ENCODE data around the gene POM121.

DNA sequence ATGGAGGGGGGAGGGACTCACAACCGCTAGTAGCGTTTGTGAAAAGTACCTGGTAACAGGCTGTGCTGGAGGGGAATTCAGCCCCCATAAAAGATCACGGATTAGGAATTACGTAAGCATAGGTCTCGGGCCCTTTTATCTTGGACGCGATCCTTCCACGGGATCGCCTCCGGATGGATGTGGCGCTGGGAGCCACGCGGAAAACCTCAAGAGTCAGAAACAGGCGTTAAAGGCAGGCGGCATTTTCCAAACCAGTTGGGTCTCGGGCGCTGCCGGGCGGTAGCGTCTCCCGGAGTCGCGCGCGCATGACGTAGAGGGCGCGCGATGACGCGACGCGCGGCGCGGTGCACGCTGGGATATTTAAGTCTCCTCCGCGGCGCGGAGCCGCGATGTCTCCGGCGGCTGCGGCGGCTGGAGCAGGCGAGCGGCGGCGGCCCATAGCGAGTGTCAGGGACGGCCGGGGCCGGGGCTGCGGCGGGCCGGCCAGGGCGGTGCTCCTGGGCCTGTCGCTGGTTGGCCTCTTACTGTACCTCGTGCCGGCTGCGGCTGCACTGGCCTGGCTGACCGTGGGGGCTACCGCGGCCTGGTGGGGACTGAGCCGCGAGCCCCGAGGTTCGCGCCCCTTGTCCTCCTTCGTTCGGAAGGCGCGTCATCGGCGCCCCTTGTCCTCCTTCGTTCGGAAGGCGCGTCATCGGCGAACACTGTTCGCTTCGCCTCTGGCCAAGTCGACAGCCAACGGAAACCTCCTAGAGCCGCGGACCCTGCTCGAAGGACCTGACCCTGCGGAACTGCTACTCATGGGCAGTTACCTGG is at the start of gene POM121:
- TF ChIP-seq CTCF (IDR thresholded peaks at IDR 0.05; ENCODE audit: low read depth, low read length) (no peak), EZH2phosphoT487 (IDR thresholded peaks at IDR 0.05; ENCODE audit: low read depth) (no peak)

All from OCI-LY3 (cell line).